GM12873 (cell line): ENCODE results near the gene HPCAL4.

Source experiments
- TF ChIP-seq, protein P1 (sequence below): IDR thresholded peaks from 2 replicates; pipeline ENCODE4 v1.5.1; 2012; ENCODE audit warnings: low read depth, mild to moderate bottlenecking, moderate library complexity, low read length, control low read depth; ENCODE audit not compliant: insufficient read depth; ENCODE audit errors: missing control alignments

HPCAL4 gene

DNA sequence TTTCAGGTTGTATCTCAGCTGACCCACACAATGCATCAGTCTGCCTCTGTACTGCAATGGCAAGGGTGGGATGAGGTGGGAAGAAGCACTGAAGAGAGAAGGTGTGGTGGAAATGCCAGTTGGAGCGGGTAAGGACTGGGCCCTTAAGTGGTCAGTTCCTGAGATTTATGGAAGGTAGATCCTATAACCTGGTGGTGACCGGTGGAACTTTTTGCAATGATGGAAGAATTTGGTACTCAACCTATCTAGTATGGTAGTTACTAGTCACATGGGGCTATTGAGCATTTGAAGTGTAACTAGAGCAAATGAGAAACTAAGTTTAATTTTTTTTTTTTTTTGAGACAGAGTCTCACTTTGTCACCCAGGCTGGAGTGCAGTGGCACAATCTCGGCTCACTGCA is 8.2 kb upstream of the HPCAL4 start:
- TF ChIP-seq, protein P1, sequence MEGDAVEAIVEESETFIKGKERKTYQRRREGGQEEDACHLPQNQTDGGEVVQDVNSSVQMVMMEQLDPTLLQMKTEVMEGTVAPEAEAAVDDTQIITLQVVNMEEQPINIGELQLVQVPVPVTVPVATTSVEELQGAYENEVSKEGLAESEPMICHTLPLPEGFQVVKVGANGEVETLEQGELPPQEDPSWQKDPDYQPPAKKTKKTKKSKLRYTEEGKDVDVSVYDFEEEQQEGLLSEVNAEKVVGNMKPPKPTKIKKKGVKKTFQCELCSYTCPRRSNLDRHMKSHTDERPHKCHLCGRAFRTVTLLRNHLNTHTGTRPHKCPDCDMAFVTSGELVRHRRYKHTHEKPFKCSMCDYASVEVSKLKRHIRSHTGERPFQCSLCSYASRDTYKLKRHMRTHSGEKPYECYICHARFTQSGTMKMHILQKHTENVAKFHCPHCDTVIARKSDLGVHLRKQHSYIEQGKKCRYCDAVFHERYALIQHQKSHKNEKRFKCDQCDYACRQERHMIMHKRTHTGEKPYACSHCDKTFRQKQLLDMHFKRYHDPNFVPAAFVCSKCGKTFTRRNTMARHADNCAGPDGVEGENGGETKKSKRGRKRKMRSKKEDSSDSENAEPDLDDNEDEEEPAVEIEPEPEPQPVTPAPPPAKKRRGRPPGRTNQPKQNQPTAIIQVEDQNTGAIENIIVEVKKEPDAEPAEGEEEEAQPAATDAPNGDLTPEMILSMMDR, result peak; percentile 23

GRCh38 chr1:39698568-39698967 is 7.3 kb upstream of the HPCAL4 start:
- TF ChIP-seq, protein P1, result no peak

GRCh38 chr1:39696448-39696847 is 5.2 kb upstream of the HPCAL4 start:
- TF ChIP-seq, protein P1, result no peak

GRCh38 chr1:39695016-39695415 is 3.8 kb upstream of the HPCAL4 start:
- TF ChIP-seq, protein P1, result no peak

DNA sequence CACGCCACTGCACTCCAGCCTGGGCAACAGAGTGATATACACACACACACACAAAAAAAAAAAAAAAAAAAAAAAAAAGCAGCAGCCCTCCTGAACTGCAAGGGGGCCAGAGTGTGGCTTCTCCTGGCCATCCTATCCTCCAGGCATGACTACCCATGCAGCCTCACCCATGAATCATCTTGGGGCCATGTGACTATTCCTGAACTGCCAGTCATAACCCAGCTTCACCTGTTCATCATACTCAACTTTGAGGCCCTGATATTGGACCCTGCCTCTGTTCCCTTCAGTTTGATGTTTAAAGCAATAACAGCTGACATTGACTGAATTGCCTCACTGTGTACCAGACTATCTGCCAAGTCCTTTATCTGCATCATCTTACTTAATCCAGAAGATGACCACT is 2.8 kb upstream of the HPCAL4 start:
- TF ChIP-seq, protein P1, result no peak

- TF ChIP-seq, protein P1, result no peak
Measured at GRCh38 chr1:39692152-39693074, 1.2 kb upstream of the HPCAL4 start.

- TF ChIP-seq, protein P1, result no peak
Measured at GRCh38 chr1:39690794-39691382, 345 bp downstream of the HPCAL4 start.
